WTC11 (cell line): ENCODE results near the gene COX19. TPM values are rescaled to one million over a fixed set of nuclear protein-coding genes. Genes with fewer than 3 reads are reported as not detected.
A peak's percentile ranks its signal among the peaks of the same experiment; 100 is the strongest.

Experiments used
- ATAC-seq: fragments of 200-7000 bp; cut with Tn5 transposase; 2 replicates; pipeline ENCODE4 v1.10.0; 2021; ENCODE audit warnings: mild to moderate bottlenecking, moderate library complexity
- CTCF ChIA-PET: fragments of 300-600 bp; sonication (Branson Sonifier 250); formaldehyde crosslinking; loops from one replicate; lab custom pipeline; 2021; ENCODE audit warnings: antibody characterized with exemption; lab: Charles Lee
- POLR2A ChIA-PET: fragments of 350-600 bp; sonication (Branson Sonifier 250); formaldehyde crosslinking; loops from one replicate; lab custom pipeline; 2021; ENCODE audit warnings: antibody characterized with exemption; lab: Charles Lee
- DNase-seq: peaks from one replicate; pipeline ENCODE4 v3.0.0; 2021; ENCODE audit warnings: low spot score
- H3K27ac Mint-ChIP-seq: 2 replicates; pipeline ENCODE4 v1.8.0; 2021; ENCODE audit warnings: mixed read lengths
- H3K27me3 Mint-ChIP-seq: 2 replicates; pipeline ENCODE4 v1.8.0; 2021; ENCODE audit warnings: low read depth, mild to moderate bottlenecking, moderate library complexity, mixed read lengths
- H3K36me3 Mint-ChIP-seq: 2 replicates; pipeline ENCODE4 v1.8.0; 2021; ENCODE audit warnings: mixed read lengths
- H3K4me1 Mint-ChIP-seq: 2 replicates; pipeline ENCODE4 v1.8.0; 2022; ENCODE audit warnings: mixed read lengths
- H3K4me3 Mint-ChIP-seq: 2 replicates; pipeline ENCODE4 v1.8.0; 2021; ENCODE audit warnings: mild to moderate bottlenecking, moderate library complexity, mixed read lengths
- H3K9me3 Mint-ChIP-seq: 2 replicates; pipeline ENCODE4 v1.8.0; 2021; ENCODE audit warnings: mixed read lengths
- ATF1 ChIP-seq: sonication (generic); formaldehyde crosslinking; IDR thresholded peaks from 2 replicates; pipeline ENCODE4 v1.8.1; 2023; ENCODE audit warnings: mild to moderate bottlenecking, moderate library complexity, missing genetic modification reagents
- ATF3 ChIP-seq: sonication (generic); formaldehyde crosslinking; conservative IDR thresholded peaks from 2 replicates; pipeline ENCODE4 v1.8.1; 2022; ENCODE audit warnings: mild to moderate bottlenecking, missing genetic modification reagents
- CBFB ChIP-seq: sonication (generic); formaldehyde crosslinking; IDR thresholded peaks from 2 replicates; pipeline ENCODE4 v1.8.1; 2022; ENCODE audit warnings: mild to moderate bottlenecking, low read depth, missing genetic modification reagents
- CREM ChIP-seq: sonication (generic); formaldehyde crosslinking; IDR thresholded peaks from 2 replicates; pipeline ENCODE4 v1.8.1; 2022; ENCODE audit warnings: mild to moderate bottlenecking, missing genetic modification reagents, moderate library complexity
- EMX1 ChIP-seq: fragments of 250-450 bp; sonication (Bioruptor Pico); IDR thresholded peaks from 2 replicates; pipeline ENCODE4 v1.8.0; 2021; ENCODE audit warnings: mild to moderate bottlenecking
- FOXP4 ChIP-seq: sonication (generic); formaldehyde crosslinking; IDR thresholded peaks from 2 replicates; pipeline ENCODE4 v1.8.0; 2022; ENCODE audit warnings: mild to moderate bottlenecking, missing genetic modification reagents
- JAZF1 ChIP-seq: fragments of 250-450 bp; sonication (Bioruptor Pico); IDR thresholded peaks from 2 replicates; pipeline ENCODE4 v1.9.0; 2021; ENCODE audit warnings: moderate library complexity, mild to moderate bottlenecking, inconsistent platforms
- MYBL2 ChIP-seq: sonication (generic); formaldehyde crosslinking; IDR thresholded peaks from 2 replicates; pipeline ENCODE4 v1.8.1; 2023; ENCODE audit warnings: mild to moderate bottlenecking, moderate library complexity, missing genetic modification reagents
- NFE2L1 ChIP-seq: sonication (generic); formaldehyde crosslinking; IDR thresholded peaks from 2 replicates; pipeline ENCODE4 v1.8.1; 2023; ENCODE audit warnings: missing genetic modification reagents
- NFYB ChIP-seq: sonication (generic); formaldehyde crosslinking; conservative IDR thresholded peaks from 2 replicates; pipeline ENCODE4 v1.8.0; 2022; ENCODE audit warnings: low read depth, missing genetic modification reagents
- NR2C2 ChIP-seq: sonication (generic); formaldehyde crosslinking; IDR thresholded peaks from 2 replicates; pipeline ENCODE4 v1.8.0; 2022; ENCODE audit warnings: mild to moderate bottlenecking, missing genetic modification reagents
- PRDM15 ChIP-seq: sonication (generic); formaldehyde crosslinking; IDR thresholded peaks from 2 replicates; pipeline ENCODE4 v1.8.0; 2022; ENCODE audit warnings: missing genetic modification reagents
- SOX15 ChIP-seq: fragments of 250-450 bp; sonication (Bioruptor Pico); IDR thresholded peaks from 2 replicates; pipeline ENCODE4 v1.9.0; 2021; ENCODE audit warnings: mild to moderate bottlenecking
- STAT6 ChIP-seq: sonication (generic); formaldehyde crosslinking; conservative IDR thresholded peaks from 2 replicates; pipeline ENCODE4 v1.8.1; 2023; ENCODE audit warnings: mild to moderate bottlenecking, low read depth, missing genetic modification reagents, moderate library complexity
- USF2 ChIP-seq: sonication (generic); formaldehyde crosslinking; IDR thresholded peaks from 2 replicates; pipeline ENCODE4 v1.8.1; 2023; ENCODE audit warnings: mild to moderate bottlenecking, missing genetic modification reagents, moderate library complexity
- ZMAT4 ChIP-seq: fragments of 250-450 bp; sonication (Bioruptor Pico); IDR thresholded peaks from 2 replicates; pipeline ENCODE4 v1.9.0; 2021; ENCODE audit warnings: mild to moderate bottlenecking
- ZNF263 ChIP-seq: sonication (generic); formaldehyde crosslinking; IDR thresholded peaks from 2 replicates; pipeline ENCODE4 v1.8.1; 2022; ENCODE audit warnings: low read depth, mild to moderate bottlenecking, moderate library complexity, missing genetic modification reagents
- ZNF317 ChIP-seq: sonication (generic); formaldehyde crosslinking; IDR thresholded peaks from 2 replicates; pipeline ENCODE4 v1.8.1; 2023; ENCODE audit warnings: low read depth, mild to moderate bottlenecking, moderate library complexity, missing genetic modification reagents, borderline replicate concordance
- ZNF425 ChIP-seq: fragments of 250-450 bp; sonication (Bioruptor Pico); conservative IDR thresholded peaks from 2 replicates; pipeline ENCODE4 v1.9.0; 2021; ENCODE audit warnings: mild to moderate bottlenecking
- total RNA-seq: library from RNA; stranded (reverse); gene quantifications from 3 replicates; pipeline ENCODE4 v1.2.3, GENCODE V29; 2021

The COX19 gene
- total RNA-seq, 1 experiment from 2014 or later, result 13.2 TPM

GRCh38 chr7:999149-999879 lies 24.0 kb upstream of the COX19 start:
- TF ChIP-seq NFE2L1, result no peak
- no peak for TF ChIP-seq NFYB (CRISPR knock-in tag)
- no peak for TF ChIP-seq EMX1 (CRISPR knock-in tag)
- TF ChIP-seq ZNF425 (CRISPR knock-in tag), result no peak
- H3K4me1 Mint-ChIP-seq, result no peaks in the 10 kb centered on the region
- no peak for DNase-seq
- ChIA-PET POLR2A (no interaction called here), CTCF (interaction anchor here (1.5 kb wide), 1 partner anchor 178 kb away, joined by 3 read pairs; no protein-coding TSS in a partner anchor)
- no peak overlapping the region for H3K4me3 Mint-ChIP-seq
- no peaks in the 10 kb centered on the region for H3K9me3 Mint-ChIP-seq
- 0 out of 2 replicates have a peak overlapping the region, but pooled peaks have one; percentile 29 for H3K27ac Mint-ChIP-seq
- H3K27me3 Mint-ChIP-seq, result no peaks in the 10 kb centered on the region
- ATAC-seq, result no peak
- no peaks in the 10 kb centered on the region for H3K36me3 Mint-ChIP-seq

GRCh38 chr7:997404-998395 lies 22.4 kb upstream of the COX19 start:
- H3K9me3 Mint-ChIP-seq, result no peaks in the 10 kb centered on the region
- ChIA-PET POLR2A (no interaction called here), CTCF (interaction anchor here (0.7 to 1.5 kb wide), 11 partner anchors 8 to 652 kb away, joined by 3 to 23 read pairs (median 3); no protein-coding TSS in a partner anchor)
- no peaks in the 10 kb centered on the region for H3K4me1 Mint-ChIP-seq
- H3K27me3 Mint-ChIP-seq, result no peaks in the 10 kb centered on the region
- H3K4me3 Mint-ChIP-seq, result no peak overlapping the region
- ATAC-seq (peak; percentile 11; the same call in 1 of the 2 replicates), DNase-seq (peak; percentile 66)
- no peaks in the 10 kb centered on the region for H3K36me3 Mint-ChIP-seq
- H3K27ac Mint-ChIP-seq, result peak overlapping the region; percentile 41; the same call in 1 of the 2 replicates
- no peak for TF ChIP-seq STAT6 (CRISPR knock-in tag)
- no peak for TF ChIP-seq FOXP4 (CRISPR knock-in tag)
- TF ChIP-seq PRDM15 (CRISPR knock-in tag), result no peak
- TF ChIP-seq ZMAT4 (CRISPR knock-in tag), result no peak
- no peak for TF ChIP-seq USF2
- TF ChIP-seq ATF1 (CRISPR knock-in tag), result no peak
- TF ChIP-seq SOX15 (CRISPR knock-in tag), result no peak
- TF ChIP-seq JAZF1 (CRISPR knock-in tag), result no peak
- no peak for TF ChIP-seq MYBL2 (CRISPR knock-in tag)
- TF ChIP-seq CREM, result no peak
- TF ChIP-seq ATF3 (CRISPR knock-in tag), result no peak
- no peak for TF ChIP-seq NR2C2 (CRISPR knock-in tag)
- no peak for TF ChIP-seq CBFB (CRISPR knock-in tag)
- TF ChIP-seq ZNF263, result no peak
- TF ChIP-seq ZNF317 (CRISPR knock-in tag), result no peak
